ENCODE results near the gene ITGA7.

GRCh38 chr12:55670276-55670675 is 37.4 kb downstream of the ITGA7 start:
- TF ChIP-seq, protein P1, sequence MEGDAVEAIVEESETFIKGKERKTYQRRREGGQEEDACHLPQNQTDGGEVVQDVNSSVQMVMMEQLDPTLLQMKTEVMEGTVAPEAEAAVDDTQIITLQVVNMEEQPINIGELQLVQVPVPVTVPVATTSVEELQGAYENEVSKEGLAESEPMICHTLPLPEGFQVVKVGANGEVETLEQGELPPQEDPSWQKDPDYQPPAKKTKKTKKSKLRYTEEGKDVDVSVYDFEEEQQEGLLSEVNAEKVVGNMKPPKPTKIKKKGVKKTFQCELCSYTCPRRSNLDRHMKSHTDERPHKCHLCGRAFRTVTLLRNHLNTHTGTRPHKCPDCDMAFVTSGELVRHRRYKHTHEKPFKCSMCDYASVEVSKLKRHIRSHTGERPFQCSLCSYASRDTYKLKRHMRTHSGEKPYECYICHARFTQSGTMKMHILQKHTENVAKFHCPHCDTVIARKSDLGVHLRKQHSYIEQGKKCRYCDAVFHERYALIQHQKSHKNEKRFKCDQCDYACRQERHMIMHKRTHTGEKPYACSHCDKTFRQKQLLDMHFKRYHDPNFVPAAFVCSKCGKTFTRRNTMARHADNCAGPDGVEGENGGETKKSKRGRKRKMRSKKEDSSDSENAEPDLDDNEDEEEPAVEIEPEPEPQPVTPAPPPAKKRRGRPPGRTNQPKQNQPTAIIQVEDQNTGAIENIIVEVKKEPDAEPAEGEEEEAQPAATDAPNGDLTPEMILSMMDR (IDR thresholded peaks at IDR 0.05): no peak
- TF ChIP-seq EP300 (IDR thresholded peaks at IDR 0.05): no peak
